Ishikawa (cell line): ENCODE data around the gene KRT14.

Experiments
- CEBPB ChIP-seq: IDR thresholded peaks from 2 replicates; pipeline ENCODE4 v1.6.1; 2012
- CREB1 ChIP-seq: IDR thresholded peaks from 2 replicates; pipeline ENCODE4 v1.6.1; 2012; ENCODE audit warnings: low read depth
- EGR1 ChIP-seq: IDR thresholded peaks from 2 replicates; pipeline ENCODE4 v1.6.1; 2012
- EP300 ChIP-seq: IDR thresholded peaks from 2 replicates; pipeline ENCODE4 v1.6.1; 2012; ENCODE audit warnings: borderline replicate concordance
- FOXM1 ChIP-seq: IDR thresholded peaks from 2 replicates; pipeline ENCODE4 v1.6.1; 2012; ENCODE audit warnings: low read depth, borderline replicate concordance
- NFIC ChIP-seq: IDR thresholded peaks from 2 replicates; pipeline ENCODE4 v1.6.1; 2012
- RAD21 ChIP-seq: IDR thresholded peaks from 2 replicates; pipeline ENCODE4 v1.6.1; 2012; ENCODE audit warnings: low read depth
- TAF1 ChIP-seq: IDR thresholded peaks from 2 replicates; pipeline ENCODE4 v1.6.1; 2012; ENCODE audit warnings: low read depth, mild to moderate bottlenecking
- TCF12 ChIP-seq: IDR thresholded peaks from 2 replicates; pipeline ENCODE4 v1.6.1; 2012; ENCODE audit warnings: low read depth
- TEAD4 ChIP-seq: IDR thresholded peaks from 2 replicates; pipeline ENCODE4 v1.6.1; 2012
- YY1 ChIP-seq: IDR thresholded peaks from 2 replicates; pipeline ENCODE4 v1.6.1; 2012; ENCODE audit warnings: low read depth
- ZBTB7A ChIP-seq: IDR thresholded peaks from 2 replicates; pipeline ENCODE4 v1.6.1; 2012; ENCODE audit warnings: low read depth
- TF ChIP-seq, protein P1 (sequence below): IDR thresholded peaks from 2 replicates; pipeline ENCODE4 v1.6.1; 2012
- TF ChIP-seq, protein P2 (sequence below): IDR thresholded peaks from 2 replicates; pipeline ENCODE4 v1.6.1; 2012; ENCODE audit warnings: low read depth, mild to moderate bottlenecking
- TF ChIP-seq, protein P3 (sequence below): IDR thresholded peaks from 2 replicates; pipeline ENCODE4 v1.6.1; 2012

The KRT14 gene

DNA sequence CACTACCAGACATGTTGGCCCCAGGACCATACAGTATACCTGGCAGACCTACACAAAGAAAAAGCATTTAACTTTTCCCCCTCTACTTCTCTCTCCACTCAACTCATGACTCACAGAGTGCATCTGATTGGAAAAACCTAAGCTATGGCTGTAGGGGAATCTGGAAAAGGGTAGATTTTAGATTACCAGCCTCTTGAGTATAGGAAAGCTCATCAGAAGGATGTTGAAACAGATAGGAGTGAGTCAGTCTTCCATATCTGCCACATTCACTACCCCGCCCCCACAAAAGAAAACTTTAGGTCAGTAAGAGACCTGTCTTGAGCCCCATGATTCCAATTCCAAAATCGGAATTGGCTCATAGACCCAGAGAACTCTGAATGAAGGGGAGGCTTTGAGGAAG, 27.1 kb downstream of the KRT14 start:
- TF ChIP-seq YY1 (no peak), RAD21 (no peak)

GRCh38 chr17:41556931-41557330, 29.8 kb downstream of the KRT14 start:
- TF ChIP-seq EGR1 = no peak
- no peak for TF ChIP-seq EP300
- no peak for TF ChIP-seq FOXM1
- TF ChIP-seq TCF12 = no peak
- no peak for TF ChIP-seq NFIC
- TF ChIP-seq, protein P1, sequence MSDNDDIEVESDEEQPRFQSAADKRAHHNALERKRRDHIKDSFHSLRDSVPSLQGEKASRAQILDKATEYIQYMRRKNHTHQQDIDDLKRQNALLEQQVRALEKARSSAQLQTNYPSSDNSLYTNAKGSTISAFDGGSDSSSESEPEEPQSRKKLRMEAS = no peak
- TF ChIP-seq, protein P2, sequence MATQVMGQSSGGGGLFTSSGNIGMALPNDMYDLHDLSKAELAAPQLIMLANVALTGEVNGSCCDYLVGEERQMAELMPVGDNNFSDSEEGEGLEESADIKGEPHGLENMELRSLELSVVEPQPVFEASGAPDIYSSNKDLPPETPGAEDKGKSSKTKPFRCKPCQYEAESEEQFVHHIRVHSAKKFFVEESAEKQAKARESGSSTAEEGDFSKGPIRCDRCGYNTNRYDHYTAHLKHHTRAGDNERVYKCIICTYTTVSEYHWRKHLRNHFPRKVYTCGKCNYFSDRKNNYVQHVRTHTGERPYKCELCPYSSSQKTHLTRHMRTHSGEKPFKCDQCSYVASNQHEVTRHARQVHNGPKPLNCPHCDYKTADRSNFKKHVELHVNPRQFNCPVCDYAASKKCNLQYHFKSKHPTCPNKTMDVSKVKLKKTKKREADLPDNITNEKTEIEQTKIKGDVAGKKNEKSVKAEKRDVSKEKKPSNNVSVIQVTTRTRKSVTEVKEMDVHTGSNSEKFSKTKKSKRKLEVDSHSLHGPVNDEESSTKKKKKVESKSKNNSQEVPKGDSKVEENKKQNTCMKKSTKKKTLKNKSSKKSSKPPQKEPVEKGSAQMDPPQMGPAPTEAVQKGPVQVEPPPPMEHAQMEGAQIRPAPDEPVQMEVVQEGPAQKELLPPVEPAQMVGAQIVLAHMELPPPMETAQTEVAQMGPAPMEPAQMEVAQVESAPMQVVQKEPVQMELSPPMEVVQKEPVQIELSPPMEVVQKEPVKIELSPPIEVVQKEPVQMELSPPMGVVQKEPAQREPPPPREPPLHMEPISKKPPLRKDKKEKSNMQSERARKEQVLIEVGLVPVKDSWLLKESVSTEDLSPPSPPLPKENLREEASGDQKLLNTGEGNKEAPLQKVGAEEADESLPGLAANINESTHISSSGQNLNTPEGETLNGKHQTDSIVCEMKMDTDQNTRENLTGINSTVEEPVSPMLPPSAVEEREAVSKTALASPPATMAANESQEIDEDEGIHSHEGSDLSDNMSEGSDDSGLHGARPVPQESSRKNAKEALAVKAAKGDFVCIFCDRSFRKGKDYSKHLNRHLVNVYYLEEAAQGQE = no peak
- TF ChIP-seq TEAD4 = no peak
- TF ChIP-seq, protein P3, sequence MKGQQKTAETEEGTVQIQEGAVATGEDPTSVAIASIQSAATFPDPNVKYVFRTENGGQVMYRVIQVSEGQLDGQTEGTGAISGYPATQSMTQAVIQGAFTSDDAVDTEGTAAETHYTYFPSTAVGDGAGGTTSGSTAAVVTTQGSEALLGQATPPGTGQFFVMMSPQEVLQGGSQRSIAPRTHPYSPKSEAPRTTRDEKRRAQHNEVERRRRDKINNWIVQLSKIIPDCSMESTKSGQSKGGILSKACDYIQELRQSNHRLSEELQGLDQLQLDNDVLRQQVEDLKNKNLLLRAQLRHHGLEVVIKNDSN = no peak
- TF ChIP-seq CREB1 = no peak
- TF ChIP-seq RAD21 = no peak
- TF ChIP-seq ZBTB7A = no peak
- TF ChIP-seq YY1 = no peak
- TF ChIP-seq TAF1 = no peak
- no peak for TF ChIP-seq CEBPB

GRCh38 chr17:41556306-41556705, 30.4 kb downstream of the KRT14 start:
- TF ChIP-seq CREB1 (no peak), FOXM1 (no peak), EGR1 (no peak), TCF12 (no peak), TEAD4 (no peak), TAF1 (no peak), RAD21 (no peak), CEBPB (no peak), NFIC (no peak), ZBTB7A (no peak), YY1 (no peak)
- TF ChIP-seq, protein P2 = no peak
- TF ChIP-seq, protein P1 = no peak

- TF ChIP-seq, protein P2 = no peak
- TF ChIP-seq YY1 (no peak), EGR1 (no peak), TCF12 (no peak), ZBTB7A (no peak), TEAD4 (no peak), TAF1 (no peak), CEBPB (no peak)
Measured at GRCh38 chr17:41555105-41555887, 31.4 kb downstream of the KRT14 start.

DNA sequence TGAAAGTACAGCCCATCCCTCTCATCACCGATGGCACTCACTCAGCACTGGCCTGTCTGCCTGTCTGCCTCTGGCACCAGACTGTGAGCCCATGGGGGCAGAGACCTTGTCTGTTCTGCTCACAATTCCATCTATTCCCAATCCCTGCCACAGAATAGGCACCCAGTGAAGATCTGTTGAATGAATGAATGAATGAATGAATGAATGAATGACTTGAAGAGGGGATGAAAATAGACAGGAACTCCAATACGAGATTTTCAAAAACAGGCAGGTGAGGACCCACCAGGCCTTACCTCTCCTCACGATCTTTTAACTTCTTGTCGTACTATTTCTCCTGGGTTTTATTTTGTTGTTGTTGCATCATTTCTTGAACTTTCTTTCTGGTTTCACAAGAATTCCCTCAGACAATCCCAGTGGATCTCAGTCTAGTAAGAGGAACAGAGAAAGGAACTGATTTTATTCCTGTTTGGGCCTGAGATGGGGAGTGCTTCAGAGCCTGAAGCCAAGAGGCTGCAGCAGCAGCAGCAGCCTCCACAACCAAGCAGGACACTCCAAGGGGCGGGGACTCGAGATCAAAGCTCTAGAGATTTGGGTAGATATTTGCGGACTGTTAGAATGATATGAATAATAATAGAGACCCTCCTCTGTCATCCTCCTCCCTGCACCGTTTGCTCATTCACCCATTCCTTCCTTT, 32.6 kb downstream of the KRT14 start:
- TF ChIP-seq TCF12 (no peak), CEBPB (no peak), EGR1 (no peak), YY1 (no peak), EP300 (no peak), FOXM1 (no peak), TEAD4 (no peak), CREB1 (no peak), NFIC (no peak), ZBTB7A (no peak), TAF1 (no peak), RAD21 (no peak)
- TF ChIP-seq, protein P3 = no peak
- TF ChIP-seq, protein P2 = no peak
- TF ChIP-seq, protein P1 = no peak
